ENCODE measurements around the gene PDE4C.
"Not testable (repeated sequence)": the region's sequence is repeated elsewhere in the genome, so short reads cannot be mapped to it uniquely, and the experiment has no call there.

Gene PDE4C

GRCh38 chr19:18220632-18221275, 5.5 kb downstream of the PDE4C start:
- peak; percentile 27 for DNase-seq

DNA sequence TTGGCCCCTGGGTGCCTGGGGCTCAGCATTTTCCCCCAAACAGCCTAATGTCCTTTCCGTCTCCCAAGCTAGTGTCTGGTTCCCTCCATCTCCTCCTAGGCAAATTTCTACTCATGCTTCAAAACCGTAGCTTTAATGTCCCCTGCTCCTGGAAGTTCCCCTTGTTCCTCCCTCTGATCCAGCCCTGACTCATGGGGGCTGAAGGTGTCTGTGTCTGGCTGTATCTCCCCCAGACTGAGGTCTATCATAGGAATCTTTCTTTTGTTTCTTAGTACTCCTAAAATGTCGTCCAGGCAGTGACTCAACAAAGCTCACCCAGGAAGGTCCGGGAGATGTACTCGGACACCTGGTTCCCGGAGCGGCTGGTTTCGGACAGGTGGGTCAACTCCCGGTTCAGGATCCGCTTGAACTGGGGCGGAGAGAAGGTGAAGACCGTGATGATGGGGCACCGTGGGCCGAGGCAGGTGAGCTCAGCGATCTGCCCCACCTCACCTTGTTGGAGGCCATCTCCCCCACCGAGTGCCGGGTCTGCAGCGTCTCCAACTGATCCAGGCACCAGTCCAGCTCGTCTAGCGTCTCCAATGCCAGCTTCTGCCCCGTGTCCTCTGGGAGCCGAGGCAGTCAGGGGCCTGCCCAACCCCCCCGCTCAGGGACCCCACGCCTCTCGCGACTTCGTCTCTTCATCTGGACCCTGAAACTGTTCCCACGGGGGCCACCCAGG, 6.2 kb downstream of the PDE4C start:
- no peak for DNase-seq

- no peak for DNase-seq
Measured at GRCh38 chr19:18218600-18218999, 7.6 kb downstream of the PDE4C start.

- no peak for DNase-seq
Measured at GRCh38 chr19:18218159-18218558, 8.1 kb downstream of the PDE4C start.

- DNase-seq, result no peak
Measured at GRCh38 chr19:18216789-18217188, 9.4 kb downstream of the PDE4C start.

- DNase-seq, result no peak
Measured at GRCh38 chr19:18214779-18215433, 11.3 kb downstream of the PDE4C start.

- no peak for DNase-seq
Measured at GRCh38 chr19:18211683-18212082, 14.6 kb downstream of the PDE4C start.

DNA sequence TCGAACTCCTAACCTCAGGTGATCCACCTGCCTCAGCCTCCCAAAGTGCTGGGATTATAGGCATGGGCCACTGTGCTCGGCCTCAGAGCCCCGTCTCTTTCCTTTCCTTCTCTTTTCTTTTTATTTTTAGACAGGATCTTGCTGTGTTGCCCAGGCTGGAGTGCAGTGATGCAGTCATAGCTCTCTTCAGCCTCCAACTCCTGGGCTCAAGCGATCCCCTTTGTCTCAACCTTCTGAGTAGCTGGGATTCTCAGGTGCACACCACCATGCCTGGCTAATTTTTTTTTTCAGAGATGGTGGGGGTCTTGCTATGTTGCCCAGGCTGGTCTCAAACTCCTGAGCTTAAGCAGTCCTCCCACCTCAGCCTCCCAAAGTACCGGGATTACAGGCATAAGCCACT, 16.3 kb downstream of the PDE4C start:
- not testable (repeated sequence) for DNase-seq

- peak; percentile 7 for DNase-seq
Measured at GRCh38 chr19:18208098-18208951, 17.9 kb downstream of the PDE4C start.

GRCh38 chr19:18206018-18206417, 20.2 kb downstream of the PDE4C start:
- no peak for DNase-seq

DNA sequence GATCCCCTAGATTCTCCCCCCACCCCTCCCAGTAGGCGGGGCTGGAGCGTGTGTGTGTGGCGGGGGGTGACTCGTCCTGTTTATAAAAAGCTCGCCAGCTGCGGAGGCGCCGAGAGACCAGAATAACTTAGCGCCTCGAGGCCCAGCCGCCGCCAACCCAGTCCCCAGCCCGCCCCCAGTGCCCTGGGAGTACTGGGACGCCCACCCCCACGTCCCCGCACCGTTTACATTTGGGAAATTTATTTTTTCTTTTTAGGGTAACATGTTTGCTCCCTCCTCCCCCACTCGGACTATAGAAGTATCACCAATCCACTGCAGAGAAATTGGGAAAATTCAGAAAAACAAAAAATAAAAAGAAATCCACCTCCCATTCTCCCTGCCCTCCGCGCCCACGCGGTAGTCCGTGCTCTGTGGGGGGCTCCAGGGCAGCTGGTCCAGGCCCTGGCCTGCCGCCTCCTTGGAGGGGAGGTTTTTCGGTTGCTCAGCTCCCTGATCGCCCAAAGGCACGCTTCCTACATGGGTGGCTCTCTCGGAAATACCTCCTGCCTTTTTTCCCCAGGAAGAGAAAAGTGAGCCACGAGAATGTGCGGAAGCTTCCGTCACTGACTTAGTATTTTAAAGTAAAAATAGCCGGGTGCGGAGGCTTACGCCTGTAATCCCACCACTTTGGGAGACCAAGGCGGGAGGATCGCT, 20.9 kb downstream of the PDE4C start:
- peak; percentile 56 for DNase-seq

GRCh38 chr19:18204394-18205199, 21.6 kb downstream of the PDE4C start:
- DNase-seq, result no peak

GRCh38 chr19:18203863-18204393, 22.3 kb downstream of the PDE4C start, which contains the start of gene RAB3A:
Gene RAB3A (minus strand): TSS chr19:18204042. CDS start chr19:18202740, 1,302 bp downstream.
- peak; percentile 100 for DNase-seq

GRCh38 chr19:18203408-18203862, 22.8 kb downstream of the PDE4C start:
- no peak for DNase-seq

DNA sequence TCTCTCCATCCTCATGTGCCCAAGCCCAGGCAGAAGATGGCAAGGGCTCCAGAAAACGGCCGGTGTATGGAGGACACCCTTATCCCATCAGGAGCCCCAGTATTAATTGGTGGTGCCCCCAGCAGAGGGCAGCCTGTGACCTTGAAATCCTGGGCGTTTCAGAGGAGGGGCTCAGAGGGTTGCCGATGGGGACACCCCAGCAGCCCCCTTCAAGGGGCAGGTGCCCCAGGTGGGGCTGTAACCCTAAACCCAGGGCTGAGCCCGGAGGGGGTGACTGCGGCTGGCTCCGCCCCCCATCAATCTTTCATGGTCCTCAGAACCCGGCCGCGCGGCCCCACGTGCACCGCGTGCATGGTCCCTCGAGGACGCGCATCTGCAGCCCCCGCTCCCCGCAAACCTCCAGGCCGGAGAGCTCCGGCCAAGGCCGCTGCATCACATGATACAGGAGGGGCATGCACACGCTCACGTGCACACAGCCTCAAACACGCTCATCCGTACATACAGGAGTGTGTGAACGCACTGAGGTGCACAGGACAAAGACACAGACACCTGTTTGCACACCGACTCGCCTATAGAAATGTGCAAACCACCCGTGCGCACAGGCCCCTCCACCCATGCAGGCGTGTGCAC, 23.3 kb downstream of the PDE4C start:
- DNase-seq, result peak; percentile 33

- DNase-seq, result no peak
Measured at GRCh38 chr19:18202397-18202777, 23.9 kb downstream of the PDE4C start.

- DNase-seq, result no peak
Measured at GRCh38 chr19:18198374-18198773, 27.9 kb downstream of the PDE4C start.

GRCh38 chr19:18197941-18198340, 28.3 kb downstream of the PDE4C start:
- no peak for DNase-seq

DNA sequence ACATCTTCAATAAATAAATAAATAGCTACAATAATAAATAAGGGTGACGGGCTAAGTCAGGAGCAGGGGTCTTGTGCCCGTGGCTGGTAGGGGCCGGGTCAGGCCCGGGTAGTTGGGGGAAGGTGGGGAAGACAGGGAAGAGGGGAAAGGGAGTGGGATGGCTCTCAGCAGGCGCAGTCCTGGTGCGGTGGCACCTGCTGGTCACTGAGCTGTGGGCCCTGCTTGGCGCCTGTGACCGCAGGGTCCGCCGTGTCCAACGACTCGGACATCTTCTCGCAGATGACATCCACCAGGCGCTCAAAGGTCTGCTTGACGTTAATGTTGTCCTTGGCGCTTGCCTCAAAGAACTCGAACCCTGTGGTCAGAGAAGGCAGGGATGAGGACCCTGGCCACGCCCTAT, 28.9 kb downstream of the PDE4C start:
- DNase-seq, result no peak

DNA sequence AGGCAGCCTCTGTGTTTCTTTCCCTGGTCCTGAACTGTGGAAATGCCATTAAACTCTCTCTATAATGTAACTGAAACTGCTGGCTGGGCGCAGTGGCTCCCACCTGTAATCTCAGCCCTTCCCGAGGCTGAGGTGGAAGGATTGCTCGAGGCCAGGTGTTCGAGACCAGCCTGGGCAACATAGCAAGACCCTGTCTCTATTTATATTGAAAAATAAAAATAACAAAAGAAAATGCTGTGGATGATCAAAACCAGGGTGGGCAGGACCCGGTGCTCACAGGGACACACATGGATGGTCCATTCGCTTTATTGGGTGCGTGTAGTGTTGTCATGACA, 29.8 kb downstream of the PDE4C start:
- no peak for DNase-seq
